CD1c-positive myeloid dendritic cell (primary cell): ENCODE measurements around the gene HTT.

Experiments used
- DNase-seq: peaks from one replicate; pipeline ENCODE4 v3.0.0-alpha.2; 2016; ENCODE audit errors: extremely low spot score

The HTT gene

DNA sequence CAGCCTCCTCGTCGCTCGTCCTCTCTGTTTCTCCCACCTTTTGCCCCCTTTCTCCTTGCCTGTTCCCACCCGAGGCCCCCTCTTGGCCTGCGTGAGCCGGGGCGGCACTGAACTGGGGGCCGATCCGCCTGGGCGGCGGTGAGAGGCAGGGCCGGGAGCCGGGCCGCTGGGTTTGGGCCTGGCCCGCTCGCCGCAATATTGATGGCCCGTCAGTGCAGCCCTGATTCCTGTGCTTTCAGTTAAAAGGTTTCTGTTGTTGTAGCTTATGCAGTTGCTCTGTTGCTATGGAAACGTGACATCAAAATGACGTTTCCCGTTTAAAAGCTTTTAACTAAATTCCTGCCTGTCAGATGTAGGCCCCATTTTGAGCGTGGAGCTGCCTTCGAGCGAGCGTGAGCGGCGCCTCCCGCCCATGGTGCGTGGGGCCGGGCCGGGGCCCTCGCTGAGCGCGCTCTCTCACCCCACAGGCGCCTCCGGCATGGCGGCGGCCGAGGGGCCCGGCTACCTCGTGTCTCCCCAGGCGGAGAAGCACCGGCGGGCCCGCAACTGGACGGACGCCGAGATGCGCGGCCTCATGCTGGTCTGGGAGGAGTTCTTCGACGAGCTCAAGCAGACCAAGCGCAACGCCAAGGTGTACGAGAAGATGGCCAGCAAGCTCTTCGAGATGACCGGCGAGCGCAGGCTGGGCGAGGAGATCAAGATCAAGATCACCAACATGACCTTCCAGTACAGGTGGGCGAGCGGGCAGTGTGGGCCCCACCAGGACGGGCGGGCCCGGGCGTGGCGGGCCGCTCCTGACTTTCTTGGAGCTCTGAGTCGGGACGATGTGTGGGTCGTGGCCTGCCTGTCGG lies 174.6 kb downstream of the HTT start, which contains the start of gene MSANTD1:
TSS of gene MSANTD1 (plus strand) at position 349 of the 851 bp plus-strand sequence. CDS start at position 413, 64 bp downstream.
- DNase-seq, result peak; percentile 5

GRCh38 chr4:3249711-3250437 lies 175.4 kb downstream of the HTT start:
- DNase-seq, result no peak

- DNase-seq, result no peak
Observed at GRCh38 chr4:3250438-3250955, 176.0 kb downstream of the HTT start.

DNA sequence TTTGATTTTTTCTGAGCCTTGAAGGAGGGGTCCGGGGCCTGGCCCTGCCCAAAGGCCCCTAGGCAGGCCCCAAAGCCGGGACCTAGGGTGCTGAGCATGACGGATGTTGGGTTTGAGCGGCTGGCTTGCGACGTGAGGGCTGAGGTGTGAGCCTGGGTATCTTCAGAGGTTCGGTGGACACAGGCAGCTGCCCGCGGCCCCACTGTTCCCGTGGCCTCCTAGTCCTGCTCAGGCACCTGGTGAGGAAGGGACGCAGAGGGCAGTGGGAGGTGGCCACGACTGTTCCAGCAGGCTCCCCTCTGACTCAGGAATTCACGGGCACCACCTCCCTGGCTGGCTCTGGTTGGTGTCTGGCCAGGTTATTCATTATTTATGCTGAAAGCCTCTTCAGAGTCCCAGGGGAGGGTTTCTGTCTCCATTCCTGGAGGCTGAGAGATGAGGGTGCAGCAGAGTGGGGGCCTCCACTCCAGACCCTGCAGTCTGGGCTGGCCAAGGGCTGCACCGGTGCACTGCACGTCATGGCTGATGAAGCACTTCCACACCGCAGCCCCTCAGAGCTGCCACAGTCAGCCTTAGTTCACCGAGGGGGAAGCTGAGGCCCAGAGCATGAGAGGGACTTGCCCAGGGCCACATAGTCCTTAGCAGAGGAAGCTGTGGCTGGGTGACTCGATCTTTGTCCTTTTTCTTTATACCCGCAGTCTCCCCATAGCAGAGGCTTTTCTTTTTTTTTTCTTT lies 176.6 kb downstream of the HTT start:
- DNase-seq, result no peak

DNA sequence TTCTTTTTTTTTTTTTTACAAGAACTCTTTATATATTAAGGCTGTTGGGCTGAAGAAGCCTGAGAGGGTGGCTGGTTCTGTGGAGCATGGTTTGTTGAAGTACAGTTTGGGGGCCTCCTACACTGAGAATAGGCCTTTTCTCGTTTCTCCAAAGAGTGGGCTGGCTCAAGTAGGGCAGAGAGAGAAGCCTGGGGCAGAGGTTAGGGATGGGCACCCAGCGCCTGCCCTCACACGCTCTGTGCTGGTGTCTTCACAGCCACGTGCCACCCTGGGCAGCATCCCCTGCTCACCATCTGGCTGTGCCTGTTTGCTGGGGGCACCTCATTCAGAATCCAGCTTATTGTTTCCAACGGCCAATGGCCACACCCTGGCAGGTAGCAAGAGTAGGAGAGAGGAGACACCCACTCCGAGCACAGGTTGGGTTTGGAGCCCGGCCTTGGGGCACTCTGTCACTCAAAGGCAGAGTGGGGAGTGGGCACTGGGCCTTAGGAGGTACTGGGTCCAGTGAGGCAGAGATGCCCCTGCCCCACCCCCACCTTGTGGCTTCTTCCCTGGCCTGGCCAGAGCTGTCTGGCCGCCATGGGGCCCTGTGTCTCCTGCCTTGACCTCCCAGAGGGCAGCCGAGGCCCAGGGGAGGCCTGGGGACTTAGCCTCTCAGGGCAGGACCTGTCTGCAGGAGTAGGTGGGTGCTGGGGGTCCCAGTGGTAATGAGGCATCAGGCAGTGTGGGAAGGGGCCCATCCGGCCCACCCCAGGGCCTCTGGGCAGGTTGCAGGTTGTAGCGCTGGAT lies 177.4 kb downstream of the HTT start:
- DNase-seq, result no peak

DNA sequence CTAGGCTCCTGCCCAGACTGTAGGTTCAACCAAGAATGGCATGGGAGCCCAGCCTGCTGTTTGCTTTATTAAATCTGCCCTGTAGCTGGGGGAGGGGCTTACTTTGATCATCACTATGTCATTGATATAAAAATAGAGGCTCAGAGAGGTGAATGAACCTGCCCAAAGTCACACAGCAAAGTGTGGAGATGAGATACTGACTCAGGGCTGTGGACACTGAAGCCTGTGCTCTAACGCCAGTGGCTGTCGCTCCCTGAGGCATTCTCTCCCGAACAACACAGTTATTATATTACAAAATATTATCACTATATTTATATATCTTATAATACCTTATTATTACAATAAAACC lies 178.0 kb downstream of the HTT start:
- DNase-seq, result no peak

GRCh38 chr4:3252831-3253641 lies 178.6 kb downstream of the HTT start:
- DNase-seq, result no peak

DNA sequence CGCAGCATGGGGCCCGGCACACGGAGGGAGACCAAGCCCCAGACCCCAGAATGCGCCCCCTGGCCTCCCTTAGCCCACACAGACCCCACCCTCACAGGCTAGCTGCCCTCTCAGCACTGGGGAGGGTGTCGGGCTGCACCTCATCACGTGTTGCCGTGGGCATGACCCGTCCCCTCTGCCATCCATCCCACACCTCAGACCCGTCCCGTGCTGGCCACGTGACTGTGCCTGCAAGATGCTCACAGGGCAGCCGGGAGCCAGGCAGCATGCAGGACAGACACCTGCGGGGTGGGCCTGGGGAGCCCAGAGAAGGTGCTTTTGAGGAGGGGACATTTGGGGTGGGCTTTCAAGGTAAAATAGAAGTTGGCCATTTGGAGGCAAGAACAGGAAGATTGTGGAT lies 179.3 kb downstream of the HTT start:
- DNase-seq, result no peak

GRCh38 chr4:3254302-3255131 lies 180.0 kb downstream of the HTT start:
- DNase-seq, result no peak

- no peak for DNase-seq
Observed at GRCh38 chr4:3255611-3256186, 181.2 kb downstream of the HTT start.

- no peak for DNase-seq
Observed at GRCh38 chr4:3256230-3257102, 182.0 kb downstream of the HTT start.

DNA sequence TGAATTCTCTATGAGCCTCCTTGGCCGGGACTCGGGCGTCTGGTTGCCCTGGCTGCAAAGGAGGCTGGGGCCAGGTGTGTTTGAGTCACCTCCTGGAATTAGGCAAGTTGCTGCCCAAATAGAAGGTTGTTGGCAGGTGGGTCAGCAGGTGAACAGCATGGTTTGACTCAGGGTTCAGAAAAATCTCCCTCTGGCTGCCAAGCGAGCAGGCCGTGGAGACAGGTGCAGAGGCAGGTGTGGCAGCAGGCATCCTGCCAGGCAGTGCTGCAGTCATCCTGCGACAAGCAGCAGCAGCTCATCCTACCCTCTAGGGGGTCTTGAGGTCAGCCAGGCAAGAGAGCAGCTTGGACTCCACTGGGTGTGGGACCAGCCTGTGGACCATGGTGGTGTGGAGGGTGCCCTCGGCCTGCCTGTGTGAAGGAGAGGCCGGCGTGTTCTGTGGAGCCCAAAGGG lies 182.6 kb downstream of the HTT start:
- DNase-seq, result no peak

DNA sequence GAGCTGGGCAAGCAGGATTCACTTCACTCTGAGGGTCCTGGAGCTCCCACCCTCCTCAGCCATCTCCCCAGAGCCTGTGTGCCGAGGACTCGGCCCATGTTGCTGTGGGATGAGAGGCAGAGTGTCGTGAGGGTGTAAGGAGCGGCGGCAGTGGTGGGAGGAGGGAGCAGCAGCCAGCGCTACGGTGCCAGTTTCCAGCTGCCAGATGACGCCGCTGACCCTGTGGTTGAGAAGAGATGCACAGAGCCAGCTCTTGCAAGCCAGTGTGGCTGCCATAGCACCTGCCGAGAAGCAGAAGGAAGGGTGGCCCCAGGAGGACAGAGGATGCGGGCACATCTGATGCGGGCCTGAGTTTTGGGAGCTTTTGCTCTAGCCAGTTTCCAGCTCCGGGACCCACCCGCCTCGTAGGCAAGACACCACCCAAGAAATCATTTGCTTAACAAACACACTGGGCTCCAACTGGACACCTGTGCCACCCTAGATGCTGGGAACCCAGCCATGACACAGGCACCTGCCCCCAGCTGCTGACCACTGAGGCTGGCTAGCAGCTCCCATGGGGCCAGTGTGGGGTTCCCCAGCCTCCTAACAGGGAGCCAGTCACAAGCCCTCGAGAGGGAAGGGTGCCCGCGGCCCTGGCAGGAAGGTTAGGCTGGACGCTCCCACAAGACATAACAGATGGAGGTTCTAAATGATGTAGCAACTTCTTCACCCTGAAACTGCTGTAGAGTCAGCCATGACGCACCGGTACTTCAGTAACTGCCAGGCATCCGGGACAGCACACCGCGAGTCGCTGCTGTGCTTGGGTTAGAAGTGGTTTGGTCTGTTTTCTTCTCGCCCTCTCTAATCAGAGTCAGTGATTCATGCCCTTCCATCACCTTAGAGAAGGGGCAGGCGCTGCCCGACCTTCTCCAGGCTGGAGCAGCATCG lies 183.3 kb downstream of the HTT start:
- no peak for DNase-seq

DNA sequence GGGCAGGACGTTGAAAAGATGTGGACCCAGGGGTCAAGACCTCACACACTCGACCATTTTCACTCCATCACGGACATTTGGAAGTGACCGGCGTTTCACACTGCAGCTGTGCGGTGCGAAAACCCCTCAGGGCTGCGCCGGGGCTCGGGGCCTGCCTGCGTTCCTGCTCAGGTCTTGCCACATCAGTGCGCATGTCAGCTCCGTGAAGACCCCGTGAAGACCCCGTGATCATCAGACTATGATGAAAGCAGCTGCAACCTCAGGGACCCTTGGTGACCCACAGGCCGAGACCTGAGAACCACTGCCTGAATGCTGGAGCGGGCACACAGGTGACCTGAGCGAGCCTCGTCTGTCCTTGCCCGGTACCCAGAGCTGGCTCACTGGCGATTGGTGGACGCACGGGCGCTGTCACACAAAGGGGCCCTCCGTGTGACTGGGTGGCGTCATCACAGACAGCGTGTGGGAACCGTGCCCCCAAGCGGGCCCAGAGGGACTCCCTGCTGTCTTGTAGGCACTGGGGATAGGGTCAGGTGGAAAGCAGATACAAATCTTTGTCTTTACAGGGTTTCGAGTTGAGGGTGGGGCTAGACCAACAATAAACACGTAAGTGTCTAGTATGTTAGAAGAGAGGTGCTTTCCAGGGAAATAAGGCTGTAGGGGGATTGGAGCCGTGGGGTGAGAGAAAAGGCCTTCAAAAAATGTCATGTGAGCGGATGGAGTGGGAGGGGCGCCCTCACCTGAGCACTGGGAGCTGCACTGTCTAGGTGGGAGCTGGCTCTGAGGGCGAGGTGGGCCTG lies 187.1 kb downstream of the HTT start:
- DNase-seq, result no peak

GRCh38 chr4:3262208-3263052 lies 187.9 kb downstream of the HTT start:
- no peak for DNase-seq
